DMS 273 treated with DMSO at 0.1 percent for 48 hours (cell line): ENCODE measurements around the gene TRAF5.
"Not testable (repeated sequence)": the region's sequence is repeated elsewhere in the genome, so short reads cannot be mapped to it uniquely, and the experiment has no call there.

Source experiments
- DNase-seq: peaks from one replicate; lab custom pipeline; 2025; lab: John Stamatoyannopoulos, UW

TRAF5 gene

GRCh38 chr1:211378844-211379243 is 52.2 kb downstream of the TRAF5 start:
- no peak for DNase-seq

GRCh38 chr1:211379446-211379845 is 52.8 kb downstream of the TRAF5 start:
- DNase-seq: no peak

DNA sequence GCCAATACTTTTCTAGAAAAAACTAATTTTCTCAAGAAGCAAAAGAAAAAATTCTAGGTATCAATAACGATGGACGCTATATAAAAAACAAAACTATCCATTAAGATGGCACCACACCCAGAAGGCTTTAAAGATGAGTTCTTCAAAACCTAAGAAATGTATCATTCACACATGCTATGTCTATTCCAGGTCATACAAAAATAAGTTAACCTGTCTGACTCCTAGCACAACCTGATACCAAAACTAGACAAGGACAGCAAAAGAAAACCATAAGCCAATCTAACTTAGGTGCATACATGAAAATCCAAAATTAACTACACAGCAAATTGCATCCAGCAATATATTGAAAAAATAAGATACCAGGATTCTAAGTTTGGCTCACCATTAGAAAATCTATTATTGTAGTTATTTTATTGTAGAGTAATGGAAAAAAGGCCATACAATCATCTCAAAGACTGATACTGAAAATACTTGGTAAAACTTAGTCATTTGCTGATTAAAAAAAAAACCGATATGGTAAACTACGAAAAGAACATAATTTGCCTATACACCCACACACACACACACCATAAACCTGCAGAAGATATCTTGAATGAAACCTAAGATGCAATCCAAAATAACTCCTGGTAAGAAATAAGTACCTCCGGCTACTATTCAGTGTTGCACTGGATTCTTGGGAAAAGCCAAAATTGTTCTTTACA is 55.0 kb downstream of the TRAF5 start:
- DNase-seq: no peak

GRCh38 chr1:211382182-211382713 is 55.6 kb downstream of the TRAF5 start:
- DNase-seq: no peak

DNA sequence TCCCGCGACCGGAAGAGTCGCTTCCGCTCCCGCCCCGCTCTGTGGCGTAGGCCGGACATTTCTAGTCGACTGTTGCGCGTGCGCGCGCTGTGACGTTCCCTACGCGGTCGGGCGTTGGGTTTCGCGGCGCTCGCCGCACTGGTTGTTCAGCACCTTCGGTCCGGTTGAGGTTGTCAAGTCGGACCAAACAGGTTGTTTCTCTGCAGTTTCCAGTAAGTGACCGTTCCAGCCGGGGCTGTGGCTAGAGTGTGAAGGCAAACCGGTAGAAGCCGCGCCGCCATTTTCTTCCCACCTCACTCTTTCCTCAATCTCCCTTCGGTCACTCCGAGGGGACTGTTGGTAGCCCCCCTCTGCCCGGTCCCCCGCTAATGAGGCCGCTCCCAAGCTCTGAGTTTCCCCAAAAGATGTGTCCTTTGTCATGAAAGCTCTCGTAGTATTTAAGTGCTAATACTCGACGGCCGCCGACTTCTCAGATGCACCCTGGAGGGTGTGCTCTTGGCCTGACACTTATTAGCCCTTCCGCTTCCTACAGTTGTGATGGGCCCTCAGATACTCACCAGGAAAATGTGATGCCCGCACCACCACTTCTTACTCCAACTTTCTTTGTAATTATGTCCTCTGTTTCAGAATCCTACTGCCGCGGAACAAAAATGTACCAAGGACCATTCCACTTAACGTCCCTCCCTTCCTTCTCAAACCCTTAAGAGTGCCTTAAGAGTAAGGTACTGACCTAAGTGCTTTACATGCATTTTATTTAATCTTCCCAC is 56.3 kb downstream of the TRAF5 start:
- peak; percentile 76 for DNase-seq

DNA sequence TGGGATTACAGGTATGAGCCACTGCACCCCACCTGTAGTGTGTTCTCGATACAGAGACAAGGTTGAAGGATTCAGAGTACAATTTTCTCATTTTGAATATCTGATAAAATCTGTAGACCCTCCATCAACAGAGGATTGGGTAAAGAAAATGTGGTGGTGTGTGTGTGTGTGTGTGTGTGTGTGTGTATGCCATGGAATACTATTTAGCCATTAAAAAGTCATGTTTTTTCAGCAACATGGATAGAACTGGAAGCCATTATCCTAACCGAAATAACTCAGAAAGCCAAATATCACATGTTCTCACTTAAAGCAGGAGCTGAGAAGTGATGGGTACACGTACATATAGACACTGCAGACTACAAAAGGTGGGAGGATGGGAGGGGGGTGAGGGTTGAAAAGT is 57.9 kb downstream of the TRAF5 start:
- DNase-seq: no peak

DNA sequence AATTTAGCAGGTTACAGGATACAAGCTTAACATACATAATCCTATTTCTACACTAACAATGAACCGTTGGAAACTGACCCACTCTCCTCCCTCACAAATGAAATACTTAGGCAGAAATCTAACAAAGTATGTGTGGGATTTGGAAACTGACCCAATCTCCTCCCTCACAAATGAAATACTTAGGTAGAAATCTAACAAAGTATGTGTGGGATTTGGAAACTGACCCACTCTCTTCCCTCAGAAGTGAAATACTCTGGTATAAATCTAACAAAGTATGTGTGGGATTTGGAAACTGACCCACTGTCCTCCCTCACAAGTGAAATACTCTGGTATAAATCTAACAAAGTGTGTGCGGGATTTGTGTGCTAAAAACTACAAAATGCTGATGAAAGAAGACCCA is 60.3 kb downstream of the TRAF5 start:
- no peak for DNase-seq

DNA sequence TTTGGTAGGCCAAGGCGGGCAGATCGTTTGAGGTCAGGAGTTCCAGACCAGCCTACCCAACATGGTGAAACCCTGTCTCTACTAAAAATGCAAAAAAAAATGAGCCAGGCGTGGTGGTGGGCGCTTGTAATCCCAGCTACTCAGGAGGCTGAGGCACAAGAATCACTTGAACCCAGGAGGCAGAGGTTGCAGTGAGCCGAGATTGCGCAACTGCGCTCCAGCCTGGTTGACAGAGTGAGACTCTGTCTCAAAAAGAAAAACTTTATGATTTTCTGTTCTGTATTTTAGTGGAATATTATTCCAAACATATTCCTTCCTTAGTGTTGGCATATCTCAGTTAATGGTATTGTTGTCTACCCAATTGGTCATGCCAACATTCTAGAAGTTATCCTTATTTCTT is 64.2 kb downstream of the TRAF5 start:
- DNase-seq: not testable (repeated sequence)

DNA sequence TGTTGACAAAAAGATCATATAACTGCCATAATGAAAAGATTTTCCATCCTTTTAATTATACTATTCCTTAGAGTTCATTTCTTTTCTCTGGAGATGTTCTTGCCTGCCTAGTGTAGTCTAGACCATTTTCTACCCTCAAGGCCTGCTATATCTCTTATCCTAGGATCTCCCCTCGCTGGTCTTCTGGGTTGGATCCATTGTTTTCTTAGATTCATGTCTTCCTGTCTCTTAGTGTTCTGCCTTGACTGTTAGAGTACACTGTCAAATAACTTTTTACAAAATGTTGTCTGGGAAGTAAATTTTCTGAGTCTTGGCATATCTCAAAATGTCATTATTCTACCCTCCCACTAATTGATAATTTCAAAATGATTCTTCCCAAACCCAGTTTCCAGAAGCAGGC is 66.6 kb downstream of the TRAF5 start:
- no peak for DNase-seq

DNA sequence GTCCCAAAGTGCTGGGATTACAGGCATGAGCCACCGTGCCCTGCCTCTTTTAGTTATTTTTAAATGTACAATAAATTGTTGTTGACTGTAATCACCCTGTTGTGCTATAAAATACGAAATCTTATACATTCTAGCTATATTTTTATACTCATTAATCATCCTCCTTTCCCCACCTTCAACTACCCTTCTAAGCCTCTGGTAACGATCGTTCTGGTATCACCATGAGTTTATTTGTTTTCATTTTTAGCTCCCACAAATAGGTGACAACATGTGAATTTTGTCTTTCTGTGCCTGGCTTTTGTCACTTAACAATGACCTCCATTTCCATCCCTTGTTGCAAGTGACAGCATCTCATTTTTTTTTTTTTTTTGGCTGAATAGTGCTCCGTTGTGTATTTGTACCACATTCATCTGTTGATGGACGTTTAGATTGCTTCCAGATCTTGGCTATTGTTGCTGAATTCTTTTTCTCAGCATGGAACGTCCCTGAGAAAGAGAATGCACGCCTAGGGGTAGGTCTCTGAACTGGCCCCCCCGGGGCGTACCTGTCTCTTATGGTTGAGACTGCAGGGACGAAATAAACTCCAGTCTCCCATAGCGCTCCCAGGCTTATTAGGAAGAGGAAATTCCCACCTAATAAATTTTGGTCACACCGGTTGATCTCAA is 71.8 kb downstream of the TRAF5 start:
- DNase-seq: not testable (repeated sequence)

GRCh38 chr1:211399851-211400393 is 73.3 kb downstream of the TRAF5 start:
- not testable (repeated sequence) for DNase-seq

- not testable (repeated sequence) for DNase-seq
Observed at GRCh38 chr1:211401751-211402150, 75.1 kb downstream of the TRAF5 start.

DNA sequence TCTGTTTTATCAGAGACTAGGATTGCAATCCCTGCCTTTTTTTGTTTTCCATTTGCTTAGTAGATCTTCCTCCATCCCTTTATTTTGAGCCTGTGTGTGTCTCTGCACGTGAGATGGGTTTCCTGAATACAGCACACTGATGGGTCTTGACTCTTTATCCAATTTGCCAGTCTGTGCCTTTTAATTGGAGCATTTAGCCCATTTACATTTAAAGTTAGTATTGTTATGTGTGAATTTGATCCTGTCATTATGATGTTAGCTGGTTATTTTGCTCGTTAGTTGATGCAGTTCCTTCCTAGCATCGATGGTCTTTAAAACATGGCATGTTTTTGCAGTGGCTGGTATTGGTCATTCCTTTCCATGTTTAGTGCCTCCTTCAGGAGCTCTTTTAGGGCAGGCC is 79.5 kb downstream of the TRAF5 start:
- not testable (repeated sequence) for DNase-seq

- DNase-seq: not testable (repeated sequence)
Observed at GRCh38 chr1:211407749-211408148, 81.1 kb downstream of the TRAF5 start.

GRCh38 chr1:211411639-211412038 is 85.0 kb downstream of the TRAF5 start:
- DNase-seq: no peak

- DNase-seq: no peak
Observed at GRCh38 chr1:211415700-211416099, 89.1 kb downstream of the TRAF5 start.

DNA sequence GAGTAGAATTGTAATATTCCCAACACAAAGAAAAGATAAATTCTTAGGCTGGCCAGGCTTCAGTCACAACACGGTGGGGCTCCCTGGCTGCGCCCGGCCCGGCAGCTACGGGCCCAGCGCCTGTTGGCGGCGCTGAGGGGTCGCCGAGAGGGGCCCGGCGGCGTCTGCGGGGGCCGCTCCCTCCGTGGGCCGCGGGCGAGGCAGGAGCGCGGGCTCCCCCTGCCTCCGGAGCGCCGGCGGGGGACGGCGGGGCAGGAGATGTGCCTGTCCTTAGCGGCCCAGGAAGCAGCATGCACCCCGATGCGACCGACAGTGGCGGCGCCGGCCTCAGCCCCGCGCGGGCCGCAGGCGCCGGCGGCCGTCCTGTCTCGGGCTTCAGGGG is 89.6 kb downstream of the TRAF5 start:
- DNase-seq: not testable (repeated sequence)

DNA sequence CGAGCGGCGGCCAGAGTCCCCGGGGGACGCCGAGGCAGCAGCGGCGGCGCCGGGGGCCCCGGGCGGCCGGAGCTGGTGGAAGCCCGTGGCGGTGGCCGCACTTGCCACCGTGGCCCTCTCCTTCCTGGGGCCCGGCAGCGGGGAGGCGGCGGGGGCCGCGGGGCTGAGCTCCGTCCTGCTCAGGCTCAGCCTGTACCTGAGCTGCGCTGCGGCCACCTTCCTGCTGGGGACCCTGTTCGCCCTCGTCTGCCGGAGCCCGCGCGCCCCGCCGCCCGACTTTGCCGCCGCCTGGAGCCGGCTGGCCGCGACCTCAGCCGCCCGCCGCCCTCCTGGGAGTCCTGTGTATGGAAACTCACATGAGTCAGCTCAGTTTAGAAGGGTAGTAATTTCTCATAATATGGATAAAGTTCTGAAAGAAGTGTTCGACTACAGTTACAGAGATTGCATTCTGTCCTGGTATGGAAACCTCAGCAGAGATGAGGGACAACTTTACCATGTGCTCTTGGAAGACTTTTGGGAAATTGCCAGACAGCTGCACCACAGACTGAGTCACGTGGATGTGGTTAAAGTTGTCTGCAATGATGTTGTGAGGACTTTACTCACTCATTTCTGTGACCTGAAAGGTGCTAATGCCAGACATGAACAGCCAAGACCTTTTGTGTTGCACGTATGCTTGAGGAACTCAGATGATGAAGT is 90.1 kb downstream of the TRAF5 start:
- DNase-seq: peak; percentile 44

DNA sequence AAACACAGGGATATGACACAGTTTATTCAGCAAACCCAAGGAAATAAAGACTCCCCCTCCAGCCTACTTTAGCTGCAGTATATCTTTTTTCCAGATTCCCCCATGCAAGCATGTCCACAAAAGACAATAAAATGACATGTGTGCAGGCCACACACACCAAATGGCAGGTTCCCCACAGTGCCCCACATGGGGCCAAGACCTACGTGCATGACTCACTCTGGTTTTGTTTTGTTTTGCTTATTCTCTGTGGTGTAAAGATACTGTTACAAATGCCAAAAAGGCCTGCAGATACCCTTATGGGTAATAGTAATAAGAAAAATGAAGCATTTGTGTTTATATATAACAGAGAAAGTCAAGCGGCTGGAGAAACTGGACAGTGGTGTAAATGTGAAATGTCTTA is 93.8 kb downstream of the TRAF5 start:
- peak; percentile 11 for DNase-seq

GRCh38 chr1:211420845-211421454 is 94.3 kb downstream of the TRAF5 start:
- no peak for DNase-seq

GRCh38 chr1:211424018-211424417 is 97.4 kb downstream of the TRAF5 start:
- DNase-seq: no peak
